Measurements from ENCODE around the gene MYO5B. TPM values are rescaled to one million over a fixed set of nuclear protein-coding genes. Genes with fewer than 3 reads are reported as not detected.

Gene MYO5B
- total and polyA plus RNA-seq, 9 of the 15 experiments (the other 6 are each of a cell fraction or from before 2014, with no cell fraction given): 0.07 to 0.42 (median 0.28) TPM

DNA sequence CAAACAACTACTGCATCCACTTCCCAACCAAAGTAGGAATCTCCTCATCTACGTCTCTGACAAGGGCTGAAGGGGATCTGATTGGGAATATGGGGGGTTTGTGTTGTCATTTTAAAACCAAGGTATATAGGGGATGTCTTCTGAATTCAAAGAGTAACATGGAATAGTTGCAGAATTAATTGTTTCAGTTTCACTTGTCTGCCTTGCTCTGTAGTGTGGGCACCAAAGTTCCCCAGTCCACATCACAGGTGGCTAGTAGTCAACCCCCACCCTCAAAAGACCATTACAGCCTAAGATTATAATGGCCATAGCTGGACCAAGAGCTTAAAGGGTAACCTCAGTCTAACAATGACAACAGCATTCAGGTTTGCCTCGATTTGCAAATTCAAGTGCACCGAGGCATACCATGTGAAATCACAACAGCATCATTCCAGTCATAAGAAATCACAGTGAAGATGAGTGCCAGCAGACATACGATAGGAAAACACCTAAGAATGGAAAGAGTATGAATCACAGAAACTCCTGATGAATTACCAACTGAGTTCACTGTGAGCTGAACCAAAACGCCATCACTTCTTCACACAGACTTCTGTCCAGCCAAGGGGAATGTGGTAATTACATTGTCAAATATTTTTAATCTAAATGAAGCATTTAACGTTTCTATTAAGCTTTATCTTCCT is 52.4 kb downstream of the MYO5B start:
- no peak overlapping the region for H3K27ac ChIP-seq (ENCODE audit: extremely low read depth, low read depth, low read length)
- intact Hi-C loops (cut with micrococcal nuclease): no loop called here
- in situ Hi-C loops (cut with MboI): no loop called here
- no peak overlapping the region for H3K4me3 ChIP-seq
- H3K36me3 ChIP-seq (ENCODE audit: control insufficient read depth, insufficient read depth, low read length): no peaks in the 10 kb centered on the region
- CTCF ChIA-PET (ENCODE audit: low intra/inter-chr PET ratio): no interaction called here
- FAIRE-seq (no peak), DNase-seq (ENCODE audit: extremely low read depth in 1 of 4, low spot score in 3 of 4) (no peak), ATAC-seq (no peak)
- TF ChIP-seq ZBTB40 (IDR thresholded peaks at IDR 0.05) (no peak), ZBTB40 (CRISPR knock-in tag; IDR thresholded peaks at IDR 0.05) (no peak), MTA3 (IDR thresholded peaks at IDR 0.05; ENCODE audit: borderline replicate concordance) (no peak), HNRNPUL1 (IDR thresholded peaks at IDR 0.05; ENCODE audit: low read length) (no peak), TFE3 (CRISPR knock-in tag; IDR thresholded peaks at IDR 0.05) (no peak), POLR2H (tag; IDR thresholded peaks at IDR 0.05; ENCODE audit: low read depth) (no peak)
- no peak overlapping the region for H2AFZ ChIP-seq (ENCODE audit: low read depth, low read length)
- H3K9me1 ChIP-seq (ENCODE audit: control insufficient read depth, insufficient read depth, low read length): no peaks in the 10 kb centered on the region
- 2% methylated on average over 5 of the region's 6 CpGs for WGBS (ENCODE audit: insufficient coverage, low coverage, missing lambda C conversion rate)
- no peaks in the 10 kb centered on the region for H3K4me1 ChIP-seq (replicated peaks in 1 of 2; ENCODE audit: control insufficient read depth in 2 of 2, insufficient read depth in 2 of 2, low read length in 2 of 2)
- POLR2A ChIA-PET: no interaction called here
- no TSS peak for BruUV-seq (replicated peaks)
- no peaks in the 10 kb centered on the region for H4K20me1 ChIP-seq (replicated peaks; ENCODE audit: control insufficient read depth, insufficient read depth, low read length)
- no peaks in the 10 kb centered on the region for H3K9me3 ChIP-seq (replicated peaks; ENCODE audit: control insufficient read depth, insufficient read depth, low read depth, low read length)
- no peaks in the 10 kb centered on the region for H3K79me2 ChIP-seq (ENCODE audit: control insufficient read depth, insufficient read depth, low read length)
- H3K4me2 ChIP-seq (ENCODE audit: insufficient read depth, low read length): no peak overlapping the region
- no peak overlapping the region for H3K9ac ChIP-seq (ENCODE audit: insufficient read depth in 1 of 2, low read depth in 2 of 2, low read length in 2 of 2)
- H3K27me3 ChIP-seq (ENCODE audit: control insufficient read depth in 2 of 2, insufficient read depth in 2 of 2, low read length in 2 of 2): peaks cover 0 to 10% of the 10 kb centered on the region in 2 experiments; a peak in 1 of 5 replicates
